PC-3 (cell line): ENCODE results near the gene CLEC16A. TPM values are rescaled to one million over a fixed set of nuclear protein-coding genes. Genes with fewer than 3 reads are reported as not detected.

Source experiments
- ATAC-seq: fragments of 200-7000 bp; cut with Tn5 transposase; 2 replicates; pipeline ENCODE4 v1.9.1; 2020; ENCODE audit warnings: mild to moderate bottlenecking, moderate library complexity
- BruUV-seq: library from RNA; stranded (reverse); fragments of 400-500 nt; replicated peaks from 2 replicates; lab custom pipeline; 2021; lab: Mats Ljungman, UMichigan
- CTCF ChIA-PET: fragments of 300-600 bp; sonication (Branson Sonifier 250); formaldehyde crosslinking; loops from one replicate; lab custom pipeline; 2022; ENCODE audit warnings: antibody characterized with exemption; lab: Charles Lee
- POLR2A ChIA-PET: fragments of 300-600 bp; sonication (Branson Sonifier 250); formaldehyde crosslinking; loops from one replicate; lab custom pipeline; 2022; ENCODE audit warnings: antibody characterized with exemption; ENCODE audit not compliant: unreplicated experiment; lab: Charles Lee
- DNase-seq: peaks from one replicate; pipeline ENCODE4 v3.0.0-alpha.2; 2015
- H2AFZ ChIP-seq: fragments of 300-600 bp; sonication (generic); 2 replicates; pipeline ENCODE4 v1.6.0; 2016; ENCODE audit warnings: antibody characterized with exemption, low read length
- H3F3A ChIP-seq: fragments of 300-600 bp; sonication (generic); one replicate; pipeline ENCODE4 v1.6.0; 2017; ENCODE audit warnings: antibody characterized with exemption, low read length, control low read depth, mild to moderate bottlenecking; ENCODE audit not compliant: unreplicated experiment
- H3K27ac ChIP-seq: fragments of 300-600 bp; sonication (generic); 2 replicates; pipeline ENCODE4 v1.5.1; 2016; ENCODE audit warnings: mild to moderate bottlenecking, low read length
- H3K27me3 ChIP-seq: fragments of 300-600 bp; sonication (generic); 2 replicates; pipeline ENCODE4 v1.6.1; 2016; ENCODE audit warnings: low read length, mixed read lengths
- H3K36me3 ChIP-seq: fragments of 300-600 bp; sonication (generic); 2 replicates; pipeline ENCODE4 v1.6.1; 2016; ENCODE audit warnings: low read depth, mixed run types, low read length, mixed read lengths
- H3K4me1 ChIP-seq: fragments of 300-600 bp; sonication (generic); 2 replicates; pipeline ENCODE4 v1.5.1; 2016; ENCODE audit warnings: low read length; ENCODE audit not compliant: insufficient read depth
- H3K4me2 ChIP-seq: fragments of 300-600 bp; sonication (generic); 2 replicates; pipeline ENCODE4 v1.6.0; 2016; ENCODE audit warnings: low read length
- H3K4me3 ChIP-seq: fragments of 300-600 bp; sonication (generic); 2 replicates; pipeline ENCODE4 v1.5.1; 2016; ENCODE audit warnings: mild to moderate bottlenecking, low read length, mixed read lengths
- H3K79me2 ChIP-seq: fragments of 300-600 bp; sonication (generic); 2 replicates; pipeline ENCODE4 v1.6.1; 2017; ENCODE audit warnings: low read length, mixed read lengths
- H3K9ac ChIP-seq: fragments of 300-600 bp; sonication (generic); 2 replicates; pipeline ENCODE4 v1.6.0; 2016; ENCODE audit warnings: mild to moderate bottlenecking, low read length
- H3K9me2 ChIP-seq: fragments of 300-600 bp; sonication (generic); replicated peaks from 2 replicates; pipeline ENCODE4 v1.6.1; 2016; ENCODE audit warnings: mixed run types, low read length, mixed read lengths
- H3K9me3 ChIP-seq: fragments of 300-600 bp; sonication (generic); 2 replicates; pipeline ENCODE4 v1.6.1; 2016; ENCODE audit warnings: low read length, mixed read lengths
- H4K20me1 ChIP-seq: fragments of 300-600 bp; sonication (generic); 2 replicates; pipeline ENCODE4 v1.6.1; 2016; ENCODE audit warnings: low read length, mixed read lengths
- CTCF ChIP-seq: fragments of 300-600 bp; sonication (generic); conservative IDR thresholded peaks from 2 replicates; pipeline ENCODE4 v1.5.1; 2017; ENCODE audit warnings: antibody characterized with exemption, low read depth, mild to moderate bottlenecking, low read length
- EZH2 ChIP-seq: fragments of 300-600 bp; sonication (generic); IDR thresholded peaks from one replicate; pipeline ENCODE4 v1.6.1; 2017; ENCODE audit warnings: antibody characterized with exemption, mild to moderate bottlenecking, low read length; ENCODE audit not compliant: unreplicated experiment
- EZH2phosphoT487 ChIP-seq: fragments of 300-600 bp; sonication (generic); IDR thresholded peaks from 2 replicates; pipeline ENCODE4 v1.6.1; 2018; ENCODE audit warnings: mild to moderate bottlenecking, antibody characterized with exemption, low read length, borderline replicate concordance
- intact Hi-C: fragments of 100-400 bp; cut with micrococcal nuclease; formaldehyde crosslinking; loops from 2 replicates; pipeline ENCODE4 v1.9.0; 2023
- total RNA-seq: library from RNA; depleted of rRNA; stranded (reverse); fragments of >200 nt; gene quantifications from 2 replicates; pipeline ENCODE4 v1.2.3, GENCODE V29; 2014

The CLEC16A gene
- total RNA-seq, 1 experiment from 2014 or later = 9.5 TPM

GRCh38 chr16:10945065-10945787 is 862 bp downstream of the CLEC16A start:
- Histone ChIP-seq H4K20me1 (peaks cover 10% of the 10 kb centered on the region; the same call in 1 of the 2 replicates), H3K4me2 (peak overlapping the region; percentile 78), H3K36me3 (no peaks in the 10 kb centered on the region), H3K27me3 (no peaks in the 10 kb centered on the region), H3K27ac (no peak overlapping the region), H3K4me3 (peak overlapping the region; percentile 91), H2AFZ (peak overlapping the region; percentile 86), H3K9me2 (no peaks in the 10 kb centered on the region), H3K9me3 (no peaks in the 10 kb centered on the region), H3K9ac (peak overlapping the region; percentile 71), H3F3A (no peaks in the 10 kb centered on the region), H3K79me2 (peaks cover 70% of the 10 kb centered on the region), H3K4me1 (peaks cover 24% of the 10 kb centered on the region)
- POLR2A ChIA-PET = interaction anchor here (0.5 kb wide), 1 partner anchor 311 kb away, joined by 5 read pairs; no protein-coding TSS in a partner anchor
- TF ChIP-seq CTCF = no peak
- no peak for TF ChIP-seq EZH2
- DNase-seq (no peak), ATAC-seq (no peak)
- CTCF ChIA-PET = interaction anchor here (0.5 kb wide), 1 partner anchor 142 kb away, joined by 6 read pairs; no protein-coding TSS in a partner anchor
- intact Hi-C loops = no loop called here
- BruUV-seq = no TSS peak

- Histone ChIP-seq H3K9ac (no peak overlapping the region), H3K9me2 (no peaks in the 10 kb centered on the region), H3K4me1 (peaks cover 28% of the 10 kb centered on the region), H3K4me3 (no peak overlapping the region), H3K36me3 (no peaks in the 10 kb centered on the region), H3F3A (no peaks in the 10 kb centered on the region), H3K79me2 (peaks cover 70% of the 10 kb centered on the region), H3K27ac (no peak overlapping the region), H2AFZ (no peak overlapping the region), H4K20me1 (0 out of 2 replicates have a peak, but pooled peaks cover 1% of the 10 kb centered on the region), H3K9me3 (no peaks in the 10 kb centered on the region), H3K27me3 (no peaks in the 10 kb centered on the region), H3K4me2 (peak overlapping the region; percentile 78; the same call in 1 of the 2 replicates)
- no peak for ATAC-seq
- no peak for DNase-seq
- CTCF ChIA-PET = no interaction called here
- TF ChIP-seq EZH2 (no peak), CTCF (no peak), EZH2phosphoT487 (no peak)
- no TSS peak for BruUV-seq
- POLR2A ChIA-PET = no interaction called here
- intact Hi-C loops = no loop called here
Measured at GRCh38 chr16:10946308-10946707, 1.9 kb downstream of the CLEC16A start.

GRCh38 chr16:10947211-10947787 is 2.9 kb downstream of the CLEC16A start:
- H3K9me2 ChIP-seq = no peaks in the 10 kb centered on the region
- TF ChIP-seq CTCF (no peak), EZH2phosphoT487 (no peak), EZH2 (no peak)
- no TSS peak for BruUV-seq
- DNase-seq = no peak
- H3K36me3 ChIP-seq = no peaks in the 10 kb centered on the region
- peaks cover 28% of the 10 kb centered on the region for H3K4me1 ChIP-seq
- no peaks in the 10 kb centered on the region for H3K27me3 ChIP-seq
- no peaks in the 10 kb centered on the region for H3F3A ChIP-seq
- H3K79me2 ChIP-seq = peaks cover 75% of the 10 kb centered on the region
- no peak overlapping the region for H3K9ac ChIP-seq
- H3K4me2 ChIP-seq = no peak overlapping the region
- no peak overlapping the region for H2AFZ ChIP-seq
- no peak for ATAC-seq
- no peak overlapping the region for H3K27ac ChIP-seq
- CTCF ChIA-PET = no interaction called here
- no peaks in the 10 kb centered on the region for H3K9me3 ChIP-seq
- intact Hi-C loops = no loop called here
- 0 out of 2 replicates have a peak, but pooled peaks cover 4% of the 10 kb centered on the region for H4K20me1 ChIP-seq
- POLR2A ChIA-PET = no interaction called here
- no peak overlapping the region for H3K4me3 ChIP-seq
